Kidney capillary endothelial cell (primary cell): ENCODE results near the gene NMRK1.
A peak's percentile ranks its signal among the peaks of the same experiment; 100 is the strongest.

Source experiments
- DNase-seq: peaks from one replicate; pipeline ENCODE4 v3.0.0-alpha.2; 2018; ENCODE audit warnings: low spot score

NMRK1 gene

GRCh38 chr9:75054368-75055001 lies 33.5 kb downstream of the NMRK1 start:
- DNase-seq, result no peak

- DNase-seq, result no peak
Measured at GRCh38 chr9:75053869-75054268, 34.1 kb downstream of the NMRK1 start.

- DNase-seq, result no peak
Measured at GRCh38 chr9:75051285-75051684, 36.7 kb downstream of the NMRK1 start.

- DNase-seq, result no peak
Measured at GRCh38 chr9:75047506-75047905, 40.4 kb downstream of the NMRK1 start.

GRCh38 chr9:75046725-75047345 lies 41.1 kb downstream of the NMRK1 start:
- DNase-seq, result no peak

- DNase-seq, result no peak
Measured at GRCh38 chr9:75041041-75041440, 46.9 kb downstream of the NMRK1 start.

GRCh38 chr9:75039801-75040200 lies 48.2 kb downstream of the NMRK1 start:
- no peak for DNase-seq

- DNase-seq, result no peak
Measured at GRCh38 chr9:75039009-75039408, 48.9 kb downstream of the NMRK1 start.

- DNase-seq, result no peak
Measured at GRCh38 chr9:75036793-75037192, 51.2 kb downstream of the NMRK1 start.

GRCh38 chr9:75033791-75034473 lies 54.0 kb downstream of the NMRK1 start:
- DNase-seq, result no peak

- peak; percentile 46 for DNase-seq
Measured at GRCh38 chr9:75027187-75028107, 60.5 kb downstream of the NMRK1 start.

GRCh38 chr9:75023846-75024245 lies 64.1 kb downstream of the NMRK1 start:
- no peak for DNase-seq

GRCh38 chr9:75019654-75020053 lies 68.3 kb downstream of the NMRK1 start:
- DNase-seq, result no peak

GRCh38 chr9:75019022-75019421 lies 68.9 kb downstream of the NMRK1 start:
- no peak for DNase-seq

GRCh38 chr9:75017378-75017777 lies 70.6 kb downstream of the NMRK1 start:
- DNase-seq, result no peak

GRCh38 chr9:75013735-75014134 lies 74.2 kb downstream of the NMRK1 start:
- DNase-seq, result no peak
